ENCODE measurements around the gene TET2. TPM values are rescaled to one million over a fixed set of nuclear protein-coding genes. Genes with fewer than 3 reads are reported as not detected.

TET2 gene
- total and polyA plus RNA-seq, 7 donors = 2.4 to 30.9 (median 24.6) TPM

GRCh38 chr4:105129286-105130040 lies 17.2 kb upstream of the TET2 start:
- no peak for DNase-seq

GRCh38 chr4:105130945-105131344 lies 15.7 kb upstream of the TET2 start:
- no peaks in the 10 kb centered on the region for H3K27me3 ChIP-seq
- TF ChIP-seq POLR2A (IDR thresholded peaks at IDR 0.05) = no peak
- no peak for TF ChIP-seq EP300 (IDR thresholded peaks at IDR 0.05)
- no peak for TF ChIP-seq CTCF (IDR thresholded peaks at IDR 0.05)
- no peak for TF ChIP-seq POLR2AphosphoS5 (IDR thresholded peaks at IDR 0.05)
- no peaks in the 10 kb centered on the region for H3K4me1 ChIP-seq
- no peaks in the 10 kb centered on the region for H3K36me3 ChIP-seq
- 67 to 72% methylated on average over 1 of the region's 1 CpG for WGBS, 2 donors
- DNase-seq = no peak
- intact Hi-C loops (cut with DNase I) = no loop called here
- no peak overlapping the region for H3K27ac ChIP-seq
- no peaks in the 10 kb centered on the region for H3K9me3 ChIP-seq
- no peak overlapping the region for H3K4me3 ChIP-seq

More at GRCh38 chr4:105129286-105130040, 17.2 kb upstream of the TET2 start:
- Histone ChIP-seq H3K27me3 (no peaks in the 10 kb centered on the region), H3K27ac (no peak overlapping the region), H3K4me3 (no peak overlapping the region), H3K9me3 (no peaks in the 10 kb centered on the region), H3K36me3 (no peaks in the 10 kb centered on the region), H3K4me1 (no peaks in the 10 kb centered on the region)
- intact Hi-C loops (cut with DNase I) = no loop called here
- no peak for TF ChIP-seq POLR2AphosphoS5 (IDR thresholded peaks at IDR 0.05)
- TF ChIP-seq POLR2A (IDR thresholded peaks at IDR 0.05) = no peak
- no peak for TF ChIP-seq EP300 (IDR thresholded peaks at IDR 0.05)
- no peak for TF ChIP-seq CTCF (IDR thresholded peaks at IDR 0.05)
- WGBS, 2 donors = 79 to 85% methylated on average over 5 of the region's 5 CpGs

- no peaks in the 10 kb centered on the region for H3K36me3 ChIP-seq
- DNase-seq = no peak
- no peaks in the 10 kb centered on the region for H3K4me1 ChIP-seq
- 92 to 96% methylated on average over 2 of the region's 2 CpGs for WGBS, 2 donors
- intact Hi-C loops (cut with DNase I) = no loop called here
- no peak overlapping the region for H3K27ac ChIP-seq
- H3K4me3 ChIP-seq = no peak overlapping the region
- no peak for TF ChIP-seq POLR2AphosphoS5 (IDR thresholded peaks at IDR 0.05)
- TF ChIP-seq CTCF (IDR thresholded peaks at IDR 0.05) = no peak
- no peak for TF ChIP-seq POLR2A (IDR thresholded peaks at IDR 0.05)
- TF ChIP-seq EP300 (IDR thresholded peaks at IDR 0.05) = no peak
- no peaks in the 10 kb centered on the region for H3K9me3 ChIP-seq
- no peaks in the 10 kb centered on the region for H3K27me3 ChIP-seq
Observed at GRCh38 chr4:105133976-105134375, 12.7 kb upstream of the TET2 start.

- 43 to 85% methylated on average over 2 of the region's 2 CpGs for WGBS, 2 donors
- TF ChIP-seq EP300 (IDR thresholded peaks at IDR 0.05) (no peak), POLR2A (IDR thresholded peaks at IDR 0.05) (no peak), CTCF (IDR thresholded peaks at IDR 0.05) (no peak), POLR2AphosphoS5 (IDR thresholded peaks at IDR 0.05) (no peak)
- no peak overlapping the region for H3K27ac ChIP-seq
- H3K27me3 ChIP-seq = no peaks in the 10 kb centered on the region
- H3K9me3 ChIP-seq = no peaks in the 10 kb centered on the region
- H3K4me1 ChIP-seq = no peaks in the 10 kb centered on the region
- no peak for DNase-seq
- intact Hi-C loops (cut with DNase I) = no loop called here
- no peaks in the 10 kb centered on the region for H3K36me3 ChIP-seq
- H3K4me3 ChIP-seq = no peak overlapping the region
Observed at GRCh38 chr4:105135785-105136184, 10.9 kb upstream of the TET2 start.

All from sigmoid colon (tissue), 7 donors.